Upper lobe of right lung (tissue), 1 donor: ENCODE results near the gene AQP5. TPM values are rescaled to one million over a fixed set of nuclear protein-coding genes. Genes with fewer than 3 reads are reported as not detected.
A peak's percentile ranks its signal among the peaks of the same experiment; 100 is the strongest.

Source experiments
- ATAC-seq: fragments of 200-7000 bp; cut with Tn5 transposase; one replicate; pipeline ENCODE4 v1.9.1; 2020; ENCODE audit warnings: mild to moderate bottlenecking, moderate library complexity
- DNase-seq: peaks from one replicate; pipeline ENCODE4 v3.0.0-alpha.2; 2020
- H3K27ac ChIP-seq: fragments of 200-600 bp; one replicate; pipeline ENCODE4 v1.8.0; 2022
- H3K27me3 ChIP-seq: fragments of 200-600 bp; one replicate; pipeline ENCODE4 v1.8.0; 2022; ENCODE audit warnings: mild to moderate bottlenecking
- H3K36me3 ChIP-seq: fragments of 200-600 bp; one replicate; pipeline ENCODE4 v1.8.0; 2022
- H3K4me1 ChIP-seq: fragments of 200-600 bp; one replicate; pipeline ENCODE4 v1.8.0; 2022
- H3K4me3 ChIP-seq: fragments of 200-600 bp; one replicate; pipeline ENCODE4 v1.8.0; 2022; ENCODE audit warnings: mild to moderate bottlenecking
- H3K9me3 ChIP-seq: fragments of 200-600 bp; one replicate; pipeline ENCODE4 v1.8.0; 2022
- CTCF ChIP-seq: fragments of 200-600 bp; IDR thresholded peaks from one replicate; pipeline ENCODE4 v1.8.0; 2022; ENCODE audit warnings: antibody characterized with exemption
- intact Hi-C: fragments of 100-400 bp; cut with DNase I; formaldehyde crosslinking; loops from one replicate; pipeline ENCODE4 v1.11.0; 2022
- total RNA-seq: library from RNA; stranded (reverse); fragmentation: NEBNext Ultra II Directional; extraction: Animal tissue kit (Norgen Biotek cat#: 25700); gene quantifications from one replicate; pipeline ENCODE4 v1.2.1, GENCODE V29; 2021
- donor health status: DM: no; HTN: yes; CAD: no; lungs with severe emphysema.

Gene AQP5
- total RNA-seq, 1 donor from 2014 or later: 14.3 TPM

- Histone ChIP-seq H3K4me1 (peaks cover 21% of the 10 kb centered on the region), H3K9me3 (no peaks in the 10 kb centered on the region), H3K4me3 (no peak overlapping the region), H3K27ac (no peak overlapping the region), H3K36me3 (no peaks in the 10 kb centered on the region), H3K27me3 (peaks cover 5% of the 10 kb centered on the region)
- TF ChIP-seq CTCF: no peak
- intact Hi-C loops: no loop called here
- no peak for ATAC-seq
- peak; percentile 41 for DNase-seq
These were observed 12.5 kb upstream of the AQP5 start for GRCh38 chr12:49948866-49949845.

GRCh38 chr12:49949866-49950265 is 11.8 kb upstream of the AQP5 start:
- H3K27ac ChIP-seq: no peak overlapping the region
- H3K9me3 ChIP-seq: no peaks in the 10 kb centered on the region
- no peak overlapping the region for H3K4me3 ChIP-seq
- DNase-seq (peak; percentile 8), ATAC-seq (no peak)
- H3K27me3 ChIP-seq: peaks cover 13% of the 10 kb centered on the region
- no peak for TF ChIP-seq CTCF
- H3K4me1 ChIP-seq: peaks cover 21% of the 10 kb centered on the region
- no peaks in the 10 kb centered on the region for H3K36me3 ChIP-seq
- intact Hi-C loops: no loop called here

GRCh38 chr12:49950273-49951251 is 11.1 kb upstream of the AQP5 start, which contains the start of gene AQP2:
Gene AQP2, plus strand, starts transcription at chr12:49950737. Its CDS starts 94 bp downstream, at chr12:49950831.
- Histone ChIP-seq H3K4me1 (peaks cover 20% of the 10 kb centered on the region), H3K36me3 (no peaks in the 10 kb centered on the region), H3K9me3 (no peaks in the 10 kb centered on the region), H3K27me3 (peaks cover 20% of the 10 kb centered on the region), H3K4me3 (no peak within 1 kb of the TSS), H3K27ac (no peak within 1 kb of the TSS)
- TF ChIP-seq CTCF: no peak
- intact Hi-C loops: no loop called here
- DNase-seq (peak; percentile 57), ATAC-seq (no peak)

GRCh38 chr12:49951411-49952240 is 10.0 kb upstream of the AQP5 start:
- H3K27me3 ChIP-seq: peaks cover 30% of the 10 kb centered on the region
- no peak overlapping the region for H3K4me3 ChIP-seq
- H3K27ac ChIP-seq: no peak overlapping the region
- DNase-seq: peak; percentile 54
- H3K4me1 ChIP-seq: peaks cover 15% of the 10 kb centered on the region
- no peak for TF ChIP-seq CTCF
- intact Hi-C loops: no loop called here
- no peaks in the 10 kb centered on the region for H3K9me3 ChIP-seq
- H3K36me3 ChIP-seq: no peaks in the 10 kb centered on the region
- ATAC-seq: no peak
